ENCODE data around the gene DLST. TPM values are rescaled to one million over a fixed set of nuclear protein-coding genes. Genes with fewer than 3 reads are reported as not detected.

DLST gene
- total RNA-seq, 2 experiments from 2014 or later = 74.4 to 95.7 TPM

GRCh38 chr14:74846168-74846567 lies 35.5 kb upstream of the DLST start:
- CTCF ChIA-PET (ENCODE audit: unreplicated experiment) = no interaction called here
- H3K36me3 ChIP-seq (ENCODE audit: insufficient read depth, low read length) = peaks cover 1% of the 10 kb centered on the region; the same call in 1 of the 2 replicates
- no TSS peak for BruUV-seq (replicated peaks)

GRCh38 chr14:74846968-74847665 lies 34.6 kb upstream of the DLST start:
- CTCF ChIA-PET (ENCODE audit: unreplicated experiment) = no interaction called here
- H3K27ac ChIP-seq (ENCODE audit: low read depth, low read length, poor library complexity, severe bottlenecking) = no peak overlapping the region
- H3K4me1 ChIP-seq (ENCODE audit: insufficient read depth, low read length, poor library complexity, severe bottlenecking) = no peaks in the 10 kb centered on the region
- H2AFZ ChIP-seq (ENCODE audit: low read length) = no peak overlapping the region
- no peaks in the 10 kb centered on the region for H3K9me2 ChIP-seq (ENCODE audit: insufficient read depth, low read length)
- H3K9me3 ChIP-seq (ENCODE audit: low read length) = no peaks in the 10 kb centered on the region
- H4K20me1 ChIP-seq (ENCODE audit: insufficient read depth, low read length) = no peaks in the 10 kb centered on the region
- H3K79me2 ChIP-seq (ENCODE audit: insufficient read depth, low read depth, low read length) = no peaks in the 10 kb centered on the region
- TF ChIP-seq CTCF (conservative IDR thresholded peaks at IDR 0.05; ENCODE audit: low read length) (no peak), EZH2phosphoT487 (IDR thresholded peaks at IDR 0.05; ENCODE audit: borderline replicate concordance, low read depth, low read length) (no peak)
- no peaks in the 10 kb centered on the region for H3K36me3 ChIP-seq (ENCODE audit: insufficient read depth, low read length)
- intact Hi-C loops (cut with micrococcal nuclease; ENCODE audit: unreplicated experiment) = no loop called here
- no peak for DNase-seq (ENCODE audit: low spot score)
- POLR2A ChIA-PET = interaction anchor here (0.6 kb wide), 1 partner anchor 484 kb away, joined by 3 read pairs; no protein-coding TSS in a partner anchor
- BruUV-seq (replicated peaks) = no TSS peak
- no peak overlapping the region for H3K4me2 ChIP-seq (ENCODE audit: low read length)
- no peak overlapping the region for H3K4me3 ChIP-seq (ENCODE audit: low read depth, low read length, poor library complexity, severe bottlenecking)

More at GRCh38 chr14:74846168-74846567, 35.5 kb upstream of the DLST start:
- Histone ChIP-seq H3K9me3 (ENCODE audit: low read length) (no peaks in the 10 kb centered on the region), H3K4me3 (ENCODE audit: low read depth, low read length, poor library complexity, severe bottlenecking) (no peak overlapping the region), H3K9me2 (ENCODE audit: insufficient read depth, low read length) (no peaks in the 10 kb centered on the region), H3K4me2 (ENCODE audit: low read length) (no peak overlapping the region), H3K4me1 (ENCODE audit: insufficient read depth, low read length, poor library complexity, severe bottlenecking) (no peaks in the 10 kb centered on the region), H2AFZ (ENCODE audit: low read length) (no peak overlapping the region), H3K27ac (ENCODE audit: low read depth, low read length, poor library complexity, severe bottlenecking) (no peak overlapping the region), H4K20me1 (ENCODE audit: insufficient read depth, low read length) (no peaks in the 10 kb centered on the region), H3K79me2 (ENCODE audit: insufficient read depth, low read depth, low read length) (no peaks in the 10 kb centered on the region)
- intact Hi-C loops (cut with micrococcal nuclease; ENCODE audit: unreplicated experiment) = no loop called here
- TF ChIP-seq CTCF (conservative IDR thresholded peaks at IDR 0.05; ENCODE audit: low read length) = no peak
- no peak for TF ChIP-seq EZH2phosphoT487 (IDR thresholded peaks at IDR 0.05; ENCODE audit: borderline replicate concordance, low read depth, low read length)
- POLR2A ChIA-PET = interaction anchor here (1.4 kb wide), 1 partner anchor 10 kb away, joined by 4 read pairs; no protein-coding TSS in a partner anchor
- no peak for DNase-seq (ENCODE audit: low spot score)

- no TSS peak for BruUV-seq (replicated peaks)
- Histone ChIP-seq H4K20me1 (ENCODE audit: insufficient read depth, low read length) (no peaks in the 10 kb centered on the region), H3K4me2 (ENCODE audit: low read length) (no peak overlapping the region), H3K27ac (ENCODE audit: low read depth, low read length, poor library complexity, severe bottlenecking) (no peak overlapping the region), H3K9me3 (ENCODE audit: low read length) (no peaks in the 10 kb centered on the region), H2AFZ (ENCODE audit: low read length) (no peak overlapping the region), H3K36me3 (ENCODE audit: insufficient read depth, low read length) (no peaks in the 10 kb centered on the region), H3K4me1 (ENCODE audit: insufficient read depth, low read length, poor library complexity, severe bottlenecking) (no peaks in the 10 kb centered on the region), H3K9me2 (ENCODE audit: insufficient read depth, low read length) (no peaks in the 10 kb centered on the region), H3K4me3 (ENCODE audit: low read depth, low read length, poor library complexity, severe bottlenecking) (no peak overlapping the region), H3K79me2 (ENCODE audit: insufficient read depth, low read depth, low read length) (no peaks in the 10 kb centered on the region)
- CTCF ChIA-PET (ENCODE audit: unreplicated experiment) = interaction anchor here (0.9 to 1.5 kb wide), 2 partner anchors 13 to 25 kb away, joined by 3 to 6 read pairs; no protein-coding TSS in a partner anchor
- TF ChIP-seq EZH2phosphoT487 (IDR thresholded peaks at IDR 0.05; ENCODE audit: borderline replicate concordance, low read depth, low read length) (no peak), CTCF (conservative IDR thresholded peaks at IDR 0.05; ENCODE audit: low read length) (no peak)
- intact Hi-C loops (cut with micrococcal nuclease; ENCODE audit: unreplicated experiment) = no loop called here
- DNase-seq (ENCODE audit: low spot score) = no peak
- POLR2A ChIA-PET = interaction anchor here (0.7 kb wide), 2 partner anchors 13 to 49 kb away, joined by 3 read pairs; no protein-coding TSS in a partner anchor
Measured at GRCh38 chr14:74848768-74849167, 32.9 kb upstream of the DLST start.

Data from OCI-LY7 (cell line).